DND-41 (cell line): ENCODE data around the gene PROM2.

Experiments
- ATAC-seq: fragments of 200-7000 bp; cut with Tn5 transposase; 3 replicates; pipeline ENCODE4 v1.9.1; 2021; ENCODE audit warnings: low read depth; ENCODE audit not compliant: insufficient read depth
- DNase-seq: peaks from one replicate; pipeline ENCODE4 v3.0.0-alpha.2; 2020
- H2AFZ ChIP-seq: 2 replicates; pipeline ENCODE4 v1.6.0; 2012; ENCODE audit warnings: low read depth, low read length
- H3K27ac ChIP-seq: 2 replicates; pipeline ENCODE4 v1.5.1; 2012; ENCODE audit warnings: low read length, inconsistent platforms
- H3K27me3 ChIP-seq: fragments of 200-600 bp; sonication (generic); 2 replicates; pipeline ENCODE4 v1.6.0; 2012; ENCODE audit warnings: low read length, mild to moderate bottlenecking, inconsistent platforms; ENCODE audit not compliant: insufficient read depth, poor library complexity
- H3K36me3 ChIP-seq: 2 replicates; pipeline ENCODE4 v1.5.1; 2012; ENCODE audit warnings: low read length, inconsistent platforms; ENCODE audit not compliant: insufficient read depth
- H3K4me1 ChIP-seq: 2 replicates; pipeline ENCODE4 v1.5.1; 2012; ENCODE audit warnings: mild to moderate bottlenecking, low read length; ENCODE audit not compliant: insufficient read depth
- H3K4me2 ChIP-seq: 2 replicates; pipeline ENCODE4 v1.6.0; 2012; ENCODE audit warnings: mild to moderate bottlenecking, moderate library complexity, low read length, inconsistent platforms; ENCODE audit not compliant: insufficient read depth
- H3K4me3 ChIP-seq, 2 experiments: fragments of 200-600 bp in 1 of 2; shearing (Covaris generic) in 1 of 2; 2 replicates each; pipeline ENCODE4 v1.5.1; 2012 to 2016; ENCODE audit warnings: inconsistent platforms in 2 of 2, low read length in 2 of 2, mild to moderate bottlenecking in 2 of 2, low read depth in 1 of 2, moderate library complexity in 1 of 2
- H3K79me2 ChIP-seq: 2 replicates; pipeline ENCODE4 v1.6.0; 2012; ENCODE audit warnings: low read length, inconsistent platforms; ENCODE audit not compliant: insufficient read depth
- H3K9ac ChIP-seq: 2 replicates; pipeline ENCODE4 v1.6.0; 2012; ENCODE audit warnings: low read depth, mild to moderate bottlenecking, inconsistent platforms, low read length, moderate library complexity
- H3K9me3 ChIP-seq: 2 replicates; pipeline ENCODE4 v1.5.1; 2012; ENCODE audit warnings: low read length, moderate library complexity, mild to moderate bottlenecking, inconsistent platforms; ENCODE audit not compliant: insufficient read depth, severe bottlenecking
- H4K20me1 ChIP-seq: 2 replicates; pipeline ENCODE4 v1.6.0; 2012; ENCODE audit warnings: low read length; ENCODE audit not compliant: insufficient read depth
- CTCF ChIP-seq: IDR thresholded peaks from 2 replicates; pipeline ENCODE4 v1.5.1; 2012; ENCODE audit warnings: borderline replicate concordance, low read length, moderate library complexity, mild to moderate bottlenecking; ENCODE audit not compliant: poor library complexity, severe bottlenecking; ENCODE audit errors: extremely low read depth
- EZH2 ChIP-seq: IDR thresholded peaks from 3 replicates; pipeline ENCODE4 v1.6.1; 2012; ENCODE audit warnings: borderline replicate concordance, low read depth, mild to moderate bottlenecking, moderate library complexity, low read length, inconsistent platforms; ENCODE audit not compliant: severe bottlenecking

The PROM2 gene

GRCh38 chr2:95311815-95312542, 37.7 kb downstream of the PROM2 start:
- Histone ChIP-seq H3K79me2 (no peaks in the 10 kb centered on the region), H3K4me2 (no peak overlapping the region), H3K4me1 (peaks cover 26% of the 10 kb centered on the region), H3K4me3 (no peak overlapping the region), H3K36me3 (no peaks in the 10 kb centered on the region), H3K27me3 (no peaks in the 10 kb centered on the region), H2AFZ (no peak overlapping the region), H4K20me1 (peaks cover 3% of the 10 kb centered on the region; the same call in 1 of the 2 replicates), H3K9ac (no peak overlapping the region), H3K9me3 (no peaks in the 10 kb centered on the region), H3K27ac (no peak overlapping the region)
- no peak for TF ChIP-seq CTCF
- no peak for TF ChIP-seq EZH2
- no peak for DNase-seq
- ATAC-seq = no peak

DNA sequence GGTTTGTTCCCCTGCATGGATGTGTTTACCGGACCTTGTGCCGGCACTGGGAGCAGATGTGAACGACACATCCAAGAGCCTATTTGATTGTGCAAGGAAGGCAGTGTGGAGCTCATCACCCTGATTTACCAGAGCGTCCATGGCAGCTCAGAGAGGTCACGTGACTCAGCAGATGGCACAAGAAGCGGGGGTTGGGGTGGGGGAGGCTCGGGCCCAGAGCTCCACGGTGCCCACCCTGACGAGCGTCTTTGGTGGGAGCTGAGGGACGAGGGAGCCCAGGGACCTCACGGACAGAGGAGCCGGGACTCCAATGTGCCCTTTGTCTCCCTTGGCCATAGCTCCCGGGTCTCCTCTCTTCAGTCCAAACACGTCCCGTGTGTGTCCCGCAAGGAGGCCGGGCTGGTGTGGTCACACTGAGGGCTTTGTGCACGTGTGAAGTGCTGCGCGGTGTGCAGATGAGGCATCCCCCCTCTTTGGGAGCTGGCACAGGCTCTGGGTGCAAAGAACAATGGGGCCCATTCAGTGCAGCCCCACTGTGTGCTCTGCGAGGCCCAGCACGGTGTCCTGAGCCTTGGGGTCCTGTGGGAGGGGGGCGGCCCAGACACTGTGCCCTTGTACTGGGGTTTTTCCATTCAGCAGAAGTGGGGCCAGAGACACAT, 38.4 kb downstream of the PROM2 start:
- Histone ChIP-seq H3K79me2 (no peaks in the 10 kb centered on the region), H4K20me1 (0 out of 2 replicates have a peak, but pooled peaks cover 3% of the 10 kb centered on the region)
- no peak for TF ChIP-seq EZH2
- no peak for TF ChIP-seq CTCF

DNA sequence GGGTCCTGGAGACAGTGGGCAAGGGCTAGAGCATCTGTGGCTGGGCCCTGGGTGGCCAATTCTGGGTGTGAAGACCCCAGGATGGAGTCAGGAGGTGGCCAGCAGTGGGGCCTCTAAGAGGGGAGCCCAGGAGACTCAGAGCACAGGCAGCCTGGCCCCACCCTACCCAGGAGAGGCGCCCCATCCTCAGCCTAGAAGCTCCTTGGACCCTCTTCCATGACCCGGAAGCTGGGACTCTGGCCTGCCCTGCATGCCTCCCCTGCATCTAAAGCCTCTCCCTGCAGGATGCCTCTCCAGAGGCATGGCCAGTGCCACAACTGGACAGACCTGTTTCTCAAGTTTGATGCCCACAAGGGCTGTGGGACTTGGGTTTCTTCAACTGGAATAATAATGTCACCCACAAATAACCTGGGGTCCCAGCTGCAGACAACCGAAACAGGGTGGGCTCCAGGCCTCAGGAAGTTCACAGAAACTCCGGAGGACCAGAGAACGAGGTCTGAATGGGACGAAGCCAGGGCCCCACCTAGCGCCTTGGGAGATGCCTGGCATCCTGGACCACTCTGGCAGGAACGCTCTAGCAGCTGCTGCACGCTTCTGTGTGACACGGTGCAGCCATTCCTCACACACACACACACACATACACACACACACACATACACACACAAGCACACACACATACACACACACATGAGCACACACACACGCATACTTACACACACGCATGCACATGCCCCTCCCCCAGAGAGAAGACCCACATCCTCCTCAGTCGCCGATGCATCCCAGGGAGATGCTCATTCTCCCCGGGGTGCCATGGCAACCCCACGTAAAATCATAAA, 39.3 kb downstream of the PROM2 start:
- Histone ChIP-seq H3K4me3 (no peak overlapping the region), H3K79me2 (no peaks in the 10 kb centered on the region), H2AFZ (no peak overlapping the region), H3K27me3 (no peaks in the 10 kb centered on the region), H3K9ac (no peak overlapping the region), H3K27ac (no peak overlapping the region), H3K4me2 (no peak overlapping the region), H3K9me3 (no peaks in the 10 kb centered on the region), H4K20me1 (0 out of 2 replicates have a peak, but pooled peaks cover 3% of the 10 kb centered on the region), H3K4me1 (peaks cover 34% of the 10 kb centered on the region), H3K36me3 (no peaks in the 10 kb centered on the region)
- DNase-seq (no peak), ATAC-seq (no peak)
- TF ChIP-seq CTCF (no peak), EZH2 (no peak)

More for the DNA sequence above, 38.4 kb downstream of the PROM2 start:
- Histone ChIP-seq H3K4me1 (peaks cover 33% of the 10 kb centered on the region), H3K36me3 (no peaks in the 10 kb centered on the region), H2AFZ (no peak overlapping the region), H3K4me2 (no peak overlapping the region), H3K9ac (no peak overlapping the region), H3K27me3 (no peaks in the 10 kb centered on the region), H3K4me3 (no peak overlapping the region), H3K27ac (no peak overlapping the region), H3K9me3 (no peaks in the 10 kb centered on the region)
- ATAC-seq (no peak), DNase-seq (no peak)
